Loucy (cell line): Measurements from ENCODE around the gene TMCC3.

ENCODE experiments used
- H2AFZ ChIP-seq: fragments of 200-600 bp; sonication (generic); 2 replicates; pipeline ENCODE4 v1.6.0; 2016; ENCODE audit warnings: antibody characterized with exemption, mild to moderate bottlenecking, low read length, moderate library complexity
- H3F3A ChIP-seq: fragments of 200-600 bp; 2 replicates; pipeline ENCODE4 v1.6.0; 2016; ENCODE audit warnings: antibody characterized with exemption, low read depth, mild to moderate bottlenecking
- H3K27me3 ChIP-seq: fragments of 200-600 bp; sonication (generic); 2 replicates; pipeline ENCODE4 v1.6.1; 2014; ENCODE audit warnings: low read length, mild to moderate bottlenecking; ENCODE audit not compliant: insufficient read depth, poor library complexity, severe bottlenecking
- H3K36me3 ChIP-seq: fragments of 200-600 bp; sonication (generic); 2 replicates; pipeline ENCODE4 v1.6.1; 2016; ENCODE audit warnings: low read length; ENCODE audit not compliant: insufficient read depth
- H3K4me1 ChIP-seq: fragments of 200-600 bp; sonication (generic); 2 replicates; pipeline ENCODE4 v1.5.1; 2014; ENCODE audit warnings: low read length, mild to moderate bottlenecking; ENCODE audit not compliant: insufficient read depth, poor library complexity, severe bottlenecking
- H3K4me2 ChIP-seq: fragments of 200-600 bp; sonication (generic); 2 replicates; pipeline ENCODE4 v1.6.0; 2014; ENCODE audit warnings: antibody characterized with exemption, low read length, low read depth, mild to moderate bottlenecking; ENCODE audit not compliant: poor library complexity, severe bottlenecking
- H3K4me3 ChIP-seq: fragments of 200-600 bp; sonication (generic); 2 replicates; pipeline ENCODE4 v1.5.1; 2014; ENCODE audit warnings: low read length, mild to moderate bottlenecking, mixed read lengths; ENCODE audit not compliant: poor library complexity, severe bottlenecking
- H3K79me2 ChIP-seq: fragments of 200-600 bp; sonication (generic); 2 replicates; pipeline ENCODE4 v1.6.1; 2014; ENCODE audit warnings: low read length; ENCODE audit not compliant: insufficient read depth
- H3K9ac ChIP-seq: fragments of 200-600 bp; sonication (generic); 2 replicates; pipeline ENCODE4 v1.6.0; 2014; ENCODE audit warnings: mild to moderate bottlenecking, low read depth, low read length, moderate library complexity; ENCODE audit not compliant: poor library complexity, severe bottlenecking
- H3K9me2 ChIP-seq: fragments of 200-600 bp; sonication (generic); replicated peaks from 2 replicates; pipeline ENCODE4 v1.6.1; 2016; ENCODE audit warnings: low read depth, low read length, mixed read lengths
- H3K9me3 ChIP-seq: fragments of 200-600 bp; sonication (generic); 2 replicates; pipeline ENCODE4 v1.6.1; 2014; ENCODE audit warnings: mild to moderate bottlenecking, antibody characterized with exemption, low read length, low read depth; ENCODE audit not compliant: insufficient read depth
- H4K20me1 ChIP-seq: fragments of 200-600 bp; sonication (generic); 2 replicates; pipeline ENCODE4 v1.6.0; 2014; ENCODE audit warnings: antibody characterized with exemption, low read length, mild to moderate bottlenecking; ENCODE audit not compliant: insufficient read depth, poor library complexity, severe bottlenecking
- CTCF ChIP-seq: fragments of 200-600 bp; sonication (generic); conservative IDR thresholded peaks from 2 replicates; pipeline ENCODE4 v1.5.1; 2014; ENCODE audit warnings: mild to moderate bottlenecking, antibody characterized with exemption, low read length
- EZH2phosphoT487 ChIP-seq: fragments of 200-600 bp; IDR thresholded peaks from 2 replicates; pipeline ENCODE4 v1.6.1; 2018; ENCODE audit warnings: antibody characterized with exemption, mild to moderate bottlenecking, moderate library complexity, borderline replicate concordance

The TMCC3 gene

DNA sequence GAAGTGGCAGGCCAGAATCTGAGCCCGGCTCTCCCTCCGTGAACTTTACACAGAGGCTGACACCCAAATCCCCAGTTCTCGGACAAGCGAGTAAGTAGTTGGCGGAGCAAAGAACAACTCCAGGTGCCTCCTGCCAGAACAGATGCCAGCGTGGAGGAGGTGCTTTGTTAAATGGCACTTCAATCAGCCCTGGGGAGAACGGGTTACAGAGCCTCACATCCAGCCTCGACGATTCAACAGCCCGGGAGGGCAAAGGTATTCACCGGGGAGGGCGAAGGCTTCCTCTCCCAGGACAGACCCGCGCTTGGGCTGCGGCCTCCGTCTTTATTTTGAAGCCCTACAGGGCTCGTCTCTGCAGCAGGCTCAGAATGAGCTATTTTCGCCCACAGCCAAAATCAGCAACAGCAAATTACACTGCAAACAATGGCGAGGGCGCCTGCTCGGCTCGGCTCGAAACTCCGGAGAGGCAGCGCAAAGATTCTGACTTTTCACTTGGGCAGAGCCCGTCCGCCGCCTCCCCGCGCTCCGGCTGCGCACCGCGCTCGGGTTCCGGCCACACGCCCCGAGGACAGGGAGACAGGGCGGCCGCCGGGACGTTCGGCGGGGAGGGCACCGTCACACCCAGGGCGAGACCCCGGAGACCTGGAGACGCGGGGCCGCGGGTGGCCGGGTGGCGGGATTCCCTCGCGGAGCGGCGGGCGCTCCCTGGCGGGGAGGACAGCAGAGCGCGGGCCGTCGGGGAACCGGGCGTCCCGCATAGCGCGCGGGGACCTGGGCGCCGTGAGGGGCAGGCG is 811 bp downstream of the TMCC3 start:
- TF ChIP-seq EZH2phosphoT487 (no peak), CTCF (no peak)
- no peaks in the 10 kb centered on the region for H3K9me2 ChIP-seq
- no peak overlapping the region for H3K4me2 ChIP-seq
- no peaks in the 10 kb centered on the region for H4K20me1 ChIP-seq
- no peaks in the 10 kb centered on the region for H3K4me1 ChIP-seq
- no peak overlapping the region for H2AFZ ChIP-seq
- no peaks in the 10 kb centered on the region for H3K27me3 ChIP-seq
- H3K79me2 ChIP-seq: no peaks in the 10 kb centered on the region
- H3K9ac ChIP-seq: no peak overlapping the region
- no peaks in the 10 kb centered on the region for H3F3A ChIP-seq
- no peak overlapping the region for H3K4me3 ChIP-seq
- no peaks in the 10 kb centered on the region for H3K36me3 ChIP-seq
- no peaks in the 10 kb centered on the region for H3K9me3 ChIP-seq

DNA sequence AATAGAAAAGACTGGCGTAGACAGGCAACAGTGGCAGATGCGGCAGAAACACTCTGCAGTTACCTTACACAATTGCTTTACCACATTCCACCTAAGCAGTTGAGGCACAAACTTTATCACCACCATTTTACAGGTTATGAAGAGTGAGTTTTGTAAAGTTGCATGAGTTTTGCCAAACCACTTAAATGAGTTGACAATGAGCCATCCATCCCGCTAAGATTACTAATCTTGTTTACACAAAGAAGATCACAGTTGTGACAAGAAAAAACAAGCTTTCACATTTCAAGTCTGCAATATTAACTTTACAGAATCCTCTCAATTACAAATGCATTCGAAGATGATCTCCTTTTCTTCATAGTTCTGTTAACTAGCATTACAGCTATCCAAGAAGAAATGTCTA is 1.8 kb downstream of the TMCC3 start:
- Histone ChIP-seq H3K36me3 (no peaks in the 10 kb centered on the region), H3K79me2 (no peaks in the 10 kb centered on the region), H2AFZ (no peak overlapping the region), H3K27me3 (no peaks in the 10 kb centered on the region), H4K20me1 (no peaks in the 10 kb centered on the region), H3K9me2 (no peaks in the 10 kb centered on the region), H3K4me3 (no peak overlapping the region), H3K9ac (no peak overlapping the region), H3K4me1 (no peaks in the 10 kb centered on the region), H3K4me2 (no peak overlapping the region), H3F3A (no peaks in the 10 kb centered on the region), H3K9me3 (no peaks in the 10 kb centered on the region)
- no peak for TF ChIP-seq CTCF
- TF ChIP-seq EZH2phosphoT487: no peak

GRCh38 chr12:94644141-94644979 is 6.0 kb downstream of the TMCC3 start:
- Histone ChIP-seq H3K4me3 (no peak overlapping the region), H3K9me3 (no peaks in the 10 kb centered on the region), H3K9me2 (no peaks in the 10 kb centered on the region), H3K9ac (no peak overlapping the region), H3F3A (no peaks in the 10 kb centered on the region), H3K4me1 (no peaks in the 10 kb centered on the region), H3K4me2 (no peak overlapping the region), H3K79me2 (no peaks in the 10 kb centered on the region), H3K27me3 (no peaks in the 10 kb centered on the region), H2AFZ (no peak overlapping the region), H3K36me3 (no peaks in the 10 kb centered on the region), H4K20me1 (no peaks in the 10 kb centered on the region)
- TF ChIP-seq CTCF (no peak), EZH2phosphoT487 (no peak)
